ENCODE data around the gene NSMCE4A.
"Not testable (repeated sequence)": the region's sequence is repeated elsewhere in the genome, so short reads cannot be mapped to it uniquely, and the experiment has no call there.

NSMCE4A gene

GRCh38 chr10:121988361-121989324 lies 13.6 kb upstream of the NSMCE4A start, which contains the start of gene TACC2:
TACC2 (plus strand) TSS chr10:121989163; CDS start chr10:122021982, 32,819 bp downstream.
- DNase-seq, result no peak

- DNase-seq, result no peak
These were observed 9.4 kb upstream of the NSMCE4A start for GRCh38 chr10:121984463-121984862.

GRCh38 chr10:121983852-121984251 lies 8.8 kb upstream of the NSMCE4A start:
- DNase-seq, result no peak

- no peak for DNase-seq
These were observed 6.3 kb upstream of the NSMCE4A start for GRCh38 chr10:121981346-121981745.

GRCh38 chr10:121978511-121978910 lies 3.5 kb upstream of the NSMCE4A start:
- DNase-seq, result no peak

GRCh38 chr10:121976607-121977006 lies 1.6 kb upstream of the NSMCE4A start:
- no peak for DNase-seq

- DNase-seq, result no peak
These were observed 474 bp upstream of the NSMCE4A start for GRCh38 chr10:121975295-121976086.

GRCh38 chr10:121974019-121974534 lies 940 bp downstream of the NSMCE4A start:
- no peak for DNase-seq

GRCh38 chr10:121969086-121969485 lies 5.9 kb downstream of the NSMCE4A start:
- not testable (repeated sequence) for DNase-seq

GRCh38 chr10:121965996-121966395 lies 9.0 kb downstream of the NSMCE4A start:
- no peak for DNase-seq

- DNase-seq, result no peak
These were observed 13.6 kb downstream of the NSMCE4A start for GRCh38 chr10:121961456-121961855.

- no peak for DNase-seq
These were observed 15.3 kb downstream of the NSMCE4A start for GRCh38 chr10:121959671-121960070.

- no peak for DNase-seq
These were observed 18.6 kb downstream of the NSMCE4A start for GRCh38 chr10:121956111-121957061.

- no peak for DNase-seq
These were observed 22.8 kb downstream of the NSMCE4A start for GRCh38 chr10:121952226-121952625.

GRCh38 chr10:121949451-121949850 lies 25.6 kb downstream of the NSMCE4A start:
- DNase-seq, result no peak

GRCh38 chr10:121949049-121949448 lies 26.0 kb downstream of the NSMCE4A start:
- DNase-seq, result no peak

- no peak for DNase-seq
These were observed 27.4 kb downstream of the NSMCE4A start for GRCh38 chr10:121947343-121948330.

GRCh38 chr10:121942749-121943416 lies 32.1 kb downstream of the NSMCE4A start:
- no peak for DNase-seq

GRCh38 chr10:121941532-121941931 lies 33.5 kb downstream of the NSMCE4A start:
- no peak for DNase-seq

GRCh38 chr10:121936295-121936694 lies 38.7 kb downstream of the NSMCE4A start:
- DNase-seq, result no peak

Data from NCI-H2081 (cell line).